Measurements from ENCODE around the gene KLHL13.
"Not testable (repeated sequence)": the region's sequence is repeated elsewhere in the genome, so short reads cannot be mapped to it uniquely, and the experiment has no call there.

The KLHL13 gene

DNA sequence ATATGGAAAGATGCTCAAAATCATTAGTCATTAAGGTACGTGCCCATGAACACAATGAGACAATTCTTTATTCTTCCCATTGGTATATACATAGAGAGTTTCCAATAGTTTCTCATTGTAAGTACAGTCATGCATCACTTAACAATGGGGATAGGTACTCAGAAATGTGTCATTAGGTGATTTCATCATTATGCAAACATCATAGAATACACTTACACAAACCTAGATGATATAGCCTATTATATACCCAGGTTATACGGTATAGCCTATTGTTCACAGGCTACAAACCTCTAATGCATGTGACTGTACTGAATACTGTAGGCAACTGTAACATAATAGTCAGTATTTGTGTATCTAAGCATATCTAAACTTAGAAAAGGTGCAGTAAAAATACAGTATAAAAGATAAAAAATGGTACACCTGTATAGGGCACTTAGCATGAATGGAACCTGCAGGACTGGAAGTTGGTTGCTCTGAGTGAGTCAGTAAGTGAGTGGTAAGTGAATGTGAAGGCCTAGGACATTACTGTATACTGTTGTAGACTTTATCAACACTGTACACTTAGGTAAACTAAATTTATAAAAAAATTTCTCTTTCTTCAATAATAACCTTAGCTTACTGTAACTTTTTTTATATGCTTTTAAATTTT, 49.6 kb downstream of the KLHL13 start:
- no peak for DNase-seq

- no peak for DNase-seq
These were observed 53.6 kb downstream of the KLHL13 start for GRCh38 chrX:118062817-118063615.

- DNase-seq: no peak
These were observed 54.4 kb downstream of the KLHL13 start for GRCh38 chrX:118062048-118062789.

DNA sequence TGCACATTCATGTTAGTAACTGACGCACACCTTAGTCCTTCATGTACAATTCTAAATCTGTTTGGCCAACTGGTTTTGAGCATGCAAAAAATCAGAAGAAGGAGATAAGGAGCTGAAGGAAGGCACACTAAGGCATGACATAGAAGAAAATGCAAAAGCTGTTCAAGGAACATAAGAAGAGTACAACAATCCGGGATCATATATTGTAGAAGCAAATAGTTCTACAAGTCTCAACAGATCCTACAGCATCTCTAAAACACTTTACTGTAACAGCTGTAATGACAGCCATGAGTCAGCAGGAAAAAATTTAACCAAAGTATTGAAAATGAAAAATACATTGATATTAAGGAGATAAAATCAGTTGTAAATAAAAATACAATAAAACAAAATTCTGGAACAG, 57.7 kb downstream of the KLHL13 start:
- no peak for DNase-seq

DNA sequence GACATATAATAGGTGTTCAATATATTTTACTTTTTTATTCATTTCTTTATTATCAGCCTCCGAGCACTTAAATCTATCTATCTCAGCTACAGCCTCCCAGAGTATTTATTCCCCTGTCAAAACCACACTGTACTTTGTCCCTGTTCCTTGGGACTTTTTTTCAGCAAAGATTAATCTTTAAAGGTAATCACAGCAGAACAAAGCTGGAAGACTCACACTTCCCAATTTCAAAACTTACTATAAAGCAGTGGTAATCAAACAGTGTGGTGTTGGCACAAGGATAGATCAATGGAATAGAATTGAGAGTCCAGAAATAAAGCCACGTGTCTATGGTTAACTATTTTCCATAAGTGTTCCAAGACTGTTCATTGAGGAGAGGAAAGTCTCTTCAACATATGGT, 59.7 kb downstream of the KLHL13 start:
- DNase-seq: no peak

- DNase-seq: no peak
These were observed 66.9 kb downstream of the KLHL13 start for GRCh38 chrX:118049713-118050112.

- DNase-seq: no peak
These were observed 69.0 kb downstream of the KLHL13 start for GRCh38 chrX:118047446-118048186.

DNA sequence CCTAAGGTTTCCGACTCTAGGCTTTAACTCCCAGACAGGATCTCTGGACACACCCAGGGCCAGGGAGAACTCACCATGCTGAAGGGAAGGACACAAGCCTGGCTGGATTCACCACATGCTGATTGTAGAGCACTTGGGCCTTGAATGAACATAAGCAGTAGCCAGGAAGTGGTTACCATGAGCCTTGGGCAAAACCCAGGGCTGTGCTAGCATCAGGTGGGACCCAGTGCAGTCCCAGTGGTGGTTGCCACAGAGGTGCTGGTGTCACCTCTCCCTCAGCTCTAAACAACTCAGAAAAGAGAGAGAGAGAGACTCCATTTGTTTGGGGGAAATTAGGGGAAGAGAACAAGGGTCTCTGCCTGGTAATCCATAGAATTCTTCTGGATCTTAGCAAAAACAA, 77.0 kb downstream of the KLHL13 start:
- DNase-seq: no peak

DNA sequence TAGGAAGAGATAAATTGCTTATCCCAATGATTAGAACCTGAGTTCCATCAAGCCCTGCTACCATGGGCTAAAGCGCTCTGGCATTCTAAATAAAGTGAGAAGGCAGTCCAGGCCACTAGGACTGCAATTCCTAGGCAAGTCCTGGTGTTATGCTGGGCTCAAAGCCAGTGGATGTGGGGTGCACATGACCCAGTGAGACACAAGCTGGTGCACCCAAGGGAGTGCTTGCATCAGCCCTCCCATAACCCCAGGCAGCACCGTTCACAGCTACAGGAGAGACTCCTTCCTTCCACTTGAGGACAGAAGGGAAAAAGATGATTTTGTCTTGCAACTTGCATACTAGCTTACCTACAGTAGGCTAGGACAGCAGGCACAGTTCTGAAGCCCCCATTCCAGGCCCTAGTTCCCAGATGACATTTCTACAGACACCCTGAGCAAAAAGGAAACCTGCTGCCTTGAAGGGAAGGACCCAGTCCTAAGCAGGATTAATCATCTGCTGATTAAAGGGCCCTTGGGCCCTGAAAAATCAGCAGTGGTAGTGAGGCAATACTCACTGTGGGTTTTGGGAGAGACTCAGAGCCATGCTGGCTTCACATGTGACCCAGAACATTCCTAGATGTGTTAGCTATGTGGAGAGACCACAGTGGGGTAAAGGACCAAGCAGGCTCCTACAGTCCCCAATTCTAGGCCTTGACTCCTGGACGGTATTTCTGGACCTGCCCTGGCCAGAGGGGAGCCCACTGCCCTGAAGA, 77.8 kb downstream of the KLHL13 start:
- no peak for DNase-seq

DNA sequence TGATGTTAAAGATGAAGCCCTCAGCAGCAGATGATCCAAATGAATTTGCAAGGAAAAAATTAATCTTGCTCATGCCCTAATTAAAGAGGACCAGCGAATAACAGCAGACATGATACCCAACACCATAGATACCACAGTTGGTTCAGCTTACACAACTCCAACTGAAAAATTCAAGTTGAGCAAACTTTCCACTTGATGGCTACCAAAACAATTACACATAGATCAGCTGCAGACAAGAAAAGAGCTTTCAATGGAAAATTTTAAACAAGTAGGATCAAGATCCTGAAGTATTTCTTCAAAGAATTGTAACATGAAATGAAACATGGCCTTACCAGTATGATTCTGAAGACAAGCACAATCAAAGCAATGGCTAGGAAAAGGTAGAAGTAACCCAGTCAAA, 90.0 kb downstream of the KLHL13 start:
- no peak for DNase-seq

GRCh38 chrX:118025226-118025625, 91.4 kb downstream of the KLHL13 start:
- no peak for DNase-seq

DNA sequence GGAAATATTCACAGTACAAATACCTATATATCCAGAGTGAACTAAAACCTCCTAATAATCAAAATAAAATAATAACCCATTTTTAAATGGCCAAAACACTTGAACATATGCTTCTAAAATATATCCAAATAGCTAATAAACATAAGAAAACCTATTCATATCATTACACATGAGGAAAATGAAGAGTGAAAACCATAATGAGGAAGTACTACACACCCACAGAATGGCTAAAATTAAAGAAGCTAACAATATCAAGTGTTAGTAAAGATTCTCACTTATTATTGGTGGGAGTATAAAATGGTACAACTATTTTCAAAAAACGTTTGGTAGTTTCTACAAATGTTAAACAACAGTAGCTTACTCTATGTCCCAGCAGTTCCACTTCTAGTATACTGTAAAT, 92.1 kb downstream of the KLHL13 start:
- no peak for DNase-seq

GRCh38 chrX:118022753-118023152, 93.9 kb downstream of the KLHL13 start:
- DNase-seq: no peak

DNA sequence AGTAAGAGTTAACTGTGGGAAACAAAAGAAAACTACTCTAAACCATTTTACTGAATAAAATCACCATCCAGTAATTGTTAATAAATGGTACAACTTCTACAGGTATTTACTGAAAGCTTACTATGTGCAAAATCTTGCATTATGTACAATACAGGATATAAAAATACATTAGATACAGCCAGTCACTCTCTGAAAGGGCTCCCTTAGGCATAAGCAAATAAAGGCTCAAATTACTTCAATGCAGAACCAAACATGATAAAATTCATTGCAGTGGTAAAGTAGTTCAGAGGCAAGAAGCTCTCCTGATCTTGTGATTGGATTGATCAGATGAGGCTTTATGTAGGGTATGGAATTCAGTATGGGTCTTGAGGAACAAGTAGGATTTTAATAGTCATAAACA, 100.2 kb downstream of the KLHL13 start:
- DNase-seq: no peak

DNA sequence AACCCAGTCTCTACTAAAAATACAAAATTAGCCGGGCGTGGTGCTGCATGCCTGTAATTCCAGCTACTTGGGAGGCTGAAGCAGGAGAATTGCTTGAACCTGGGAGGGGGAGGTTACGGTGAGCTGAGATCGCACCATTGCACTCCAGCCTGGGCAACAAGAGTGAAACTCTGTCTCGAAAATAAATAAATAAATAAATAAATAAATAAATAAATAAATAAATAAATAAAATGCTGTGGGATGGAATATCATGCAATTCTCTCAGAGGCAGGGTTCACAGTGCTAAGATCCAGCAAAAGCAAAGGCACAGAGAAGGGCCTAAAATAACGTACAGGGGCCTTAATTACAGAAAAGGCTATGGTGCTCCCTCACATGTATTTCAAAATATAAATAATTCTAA, 114.2 kb downstream of the KLHL13 start:
- not testable (repeated sequence) for DNase-seq

- no peak for DNase-seq
These were observed 116.1 kb downstream of the KLHL13 start for GRCh38 chrX:118000518-118000917.

GRCh38 chrX:117998171-117998570, 118.4 kb downstream of the KLHL13 start:
- no peak for DNase-seq

DNA sequence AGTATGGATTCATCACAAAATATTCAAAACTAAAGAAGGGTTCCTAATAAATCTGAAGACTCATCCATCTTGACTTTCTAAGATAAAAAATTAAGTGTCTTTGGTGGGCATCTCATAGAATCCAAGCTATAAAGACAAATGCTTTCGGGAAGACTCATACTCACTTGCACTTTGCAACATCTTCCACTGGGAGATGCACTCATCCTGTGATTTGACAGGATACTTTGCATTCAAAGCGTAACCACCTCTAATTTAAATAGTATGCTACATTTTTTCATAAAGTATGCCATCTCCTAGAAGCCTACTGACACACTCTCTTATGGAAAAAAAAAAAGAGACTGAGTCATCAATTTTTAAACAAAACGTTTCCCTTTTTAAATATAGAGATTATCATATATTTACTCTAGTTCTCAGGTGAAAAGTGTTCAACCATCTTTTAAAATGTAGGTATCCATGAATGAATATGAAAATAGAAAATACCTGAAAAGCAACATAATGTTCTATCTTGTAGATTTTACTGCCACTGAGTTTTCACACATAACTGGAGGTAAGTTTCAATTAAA, 119.6 kb downstream of the KLHL13 start:
- DNase-seq: no peak

DNA sequence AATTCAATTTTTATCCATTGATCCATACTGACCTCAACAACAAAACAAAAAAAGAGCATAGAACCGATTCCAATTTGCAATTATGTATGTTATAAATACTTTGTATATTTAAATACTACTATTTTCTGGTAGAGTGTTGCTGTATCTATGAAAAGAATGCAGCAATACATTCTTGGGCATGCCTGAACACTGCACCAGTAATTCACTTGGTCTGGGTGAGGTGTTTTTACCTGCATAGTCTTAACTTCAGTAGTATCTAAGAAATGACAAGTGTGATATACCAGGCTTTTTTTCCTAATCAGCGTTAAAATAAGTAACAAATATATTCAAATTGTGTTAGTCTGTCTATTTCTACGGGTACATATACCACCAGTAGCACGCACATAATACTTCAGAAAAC, 120.2 kb downstream of the KLHL13 start:
- no peak for DNase-seq

- no peak for DNase-seq
These were observed 121.2 kb downstream of the KLHL13 start for GRCh38 chrX:117995378-117995777.

GRCh38 chrX:117992192-117992723, 124.4 kb downstream of the KLHL13 start:
- DNase-seq: no peak

DNA sequence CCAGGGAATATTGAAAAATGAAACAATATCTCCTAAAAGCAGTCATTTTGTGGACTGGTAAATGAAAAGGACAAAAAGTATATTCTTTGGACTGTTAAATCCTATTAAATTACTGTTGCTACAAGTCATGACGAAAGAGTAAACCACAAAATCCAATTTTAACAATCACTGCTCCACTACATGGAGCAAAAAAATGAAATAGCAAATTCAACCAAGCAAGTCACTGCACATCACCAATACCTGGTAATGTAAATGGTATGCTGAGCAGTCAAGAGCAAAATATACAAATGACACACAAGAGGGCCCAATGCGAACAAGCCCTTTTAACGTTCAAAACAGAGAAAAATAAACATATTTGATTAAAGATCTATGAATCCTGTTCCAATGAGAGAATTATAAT, 126.2 kb downstream of the KLHL13 start:
- no peak for DNase-seq

Measured in CD4-positive, alpha-beta T cell treated with Interleukin-4 for 1 hour (primary cell).